WTC11 (cell line): Measurements from ENCODE around the gene COA8. TPM values are rescaled to one million over a fixed set of nuclear protein-coding genes. Genes with fewer than 3 reads are reported as not detected.

ENCODE experiments used
- ATAC-seq: fragments of 200-7000 bp; cut with Tn5 transposase; 2 replicates; pipeline ENCODE4 v1.10.0; 2021; ENCODE audit warnings: mild to moderate bottlenecking, moderate library complexity
- CTCF ChIA-PET: fragments of 300-600 bp; sonication (Branson Sonifier 250); formaldehyde crosslinking; loops from one replicate; lab custom pipeline; 2021; ENCODE audit warnings: antibody characterized with exemption; lab: Charles Lee
- POLR2A ChIA-PET: fragments of 350-600 bp; sonication (Branson Sonifier 250); formaldehyde crosslinking; loops from one replicate; lab custom pipeline; 2021; ENCODE audit warnings: antibody characterized with exemption; lab: Charles Lee
- DNase-seq: peaks from one replicate; pipeline ENCODE4 v3.0.0; 2021; ENCODE audit warnings: low spot score
- H3K27ac Mint-ChIP-seq: 2 replicates; pipeline ENCODE4 v1.8.0; 2021; ENCODE audit warnings: mixed read lengths
- H3K27me3 Mint-ChIP-seq: 2 replicates; pipeline ENCODE4 v1.8.0; 2021; ENCODE audit warnings: low read depth, mild to moderate bottlenecking, moderate library complexity, mixed read lengths
- H3K36me3 Mint-ChIP-seq: 2 replicates; pipeline ENCODE4 v1.8.0; 2021; ENCODE audit warnings: mixed read lengths
- H3K4me1 Mint-ChIP-seq: 2 replicates; pipeline ENCODE4 v1.8.0; 2022; ENCODE audit warnings: mixed read lengths
- H3K4me3 Mint-ChIP-seq: 2 replicates; pipeline ENCODE4 v1.8.0; 2021; ENCODE audit warnings: mild to moderate bottlenecking, moderate library complexity, mixed read lengths
- H3K9me3 Mint-ChIP-seq: 2 replicates; pipeline ENCODE4 v1.8.0; 2021; ENCODE audit warnings: mixed read lengths
- AFF4 ChIP-seq: sonication (generic); formaldehyde crosslinking; IDR thresholded peaks from 2 replicates; pipeline ENCODE4 v1.8.1; 2023; ENCODE audit warnings: mild to moderate bottlenecking, missing genetic modification reagents, borderline replicate concordance
- CREM ChIP-seq: sonication (generic); formaldehyde crosslinking; IDR thresholded peaks from 2 replicates; pipeline ENCODE4 v1.8.1; 2022; ENCODE audit warnings: mild to moderate bottlenecking, missing genetic modification reagents, moderate library complexity
- FOXJ3 ChIP-seq: sonication (generic); formaldehyde crosslinking; IDR thresholded peaks from 2 replicates; pipeline ENCODE4 v1.9.0; 2021; ENCODE audit warnings: missing genetic modification reagents, mild to moderate bottlenecking, borderline replicate concordance
- FOXK1 ChIP-seq: sonication (generic); formaldehyde crosslinking; IDR thresholded peaks from 2 replicates; pipeline ENCODE4 v1.8.0; 2022; ENCODE audit warnings: mild to moderate bottlenecking, moderate library complexity, missing genetic modification reagents
- FOXP1 ChIP-seq: sonication (generic); formaldehyde crosslinking; IDR thresholded peaks from 2 replicates; pipeline ENCODE4 v1.8.0; 2022; ENCODE audit warnings: missing genetic modification reagents, mild to moderate bottlenecking, moderate library complexity, borderline replicate concordance
- GABPB1 ChIP-seq: sonication (generic); formaldehyde crosslinking; IDR thresholded peaks from 2 replicates; pipeline ENCODE4 v1.8.1; 2023; ENCODE audit warnings: mild to moderate bottlenecking, missing genetic modification reagents
- KAT7 ChIP-seq: sonication (generic); formaldehyde crosslinking; IDR thresholded peaks from 2 replicates; pipeline ENCODE4 v1.8.1; 2023; ENCODE audit warnings: missing genetic modification reagents, mild to moderate bottlenecking, borderline replicate concordance
- MAX ChIP-seq: sonication (generic); formaldehyde crosslinking; IDR thresholded peaks from 2 replicates; pipeline ENCODE4 v1.8.0; 2022; ENCODE audit warnings: mild to moderate bottlenecking, missing genetic modification reagents
- NFATC4 ChIP-seq: fragments of 250-450 bp; sonication (Bioruptor Pico); IDR thresholded peaks from 2 replicates; pipeline ENCODE4 v1.9.0; 2021; ENCODE audit warnings: mild to moderate bottlenecking
- OVOL2 ChIP-seq: fragments of 250-450 bp; sonication (Bioruptor Pico); IDR thresholded peaks from 2 replicates; pipeline ENCODE4 v1.9.0; 2021; ENCODE audit warnings: mild to moderate bottlenecking, borderline replicate concordance
- PRDM15 ChIP-seq: sonication (generic); formaldehyde crosslinking; IDR thresholded peaks from 2 replicates; pipeline ENCODE4 v1.8.0; 2022; ENCODE audit warnings: missing genetic modification reagents
- RELA ChIP-seq: sonication (generic); formaldehyde crosslinking; IDR thresholded peaks from 2 replicates; pipeline ENCODE4 v1.8.1; 2022; ENCODE audit warnings: missing genetic modification reagents, mild to moderate bottlenecking, borderline replicate concordance
- SOX15 ChIP-seq: fragments of 250-450 bp; sonication (Bioruptor Pico); IDR thresholded peaks from 2 replicates; pipeline ENCODE4 v1.9.0; 2021; ENCODE audit warnings: mild to moderate bottlenecking
- SP1 ChIP-seq: sonication (generic); formaldehyde crosslinking; conservative IDR thresholded peaks from 2 replicates; pipeline ENCODE4 v1.8.1; 2022; ENCODE audit warnings: missing genetic modification reagents
- USF1 ChIP-seq: sonication (generic); formaldehyde crosslinking; IDR thresholded peaks from 2 replicates; pipeline ENCODE4 v1.8.0; 2022; ENCODE audit warnings: mild to moderate bottlenecking, missing genetic modification reagents
- ZBTB21 ChIP-seq: sonication (generic); formaldehyde crosslinking; IDR thresholded peaks from 2 replicates; pipeline ENCODE4 v1.8.1; 2023; ENCODE audit warnings: mild to moderate bottlenecking, missing genetic modification reagents, borderline replicate concordance
- ZNF138 ChIP-seq: sonication (generic); formaldehyde crosslinking; conservative IDR thresholded peaks from 2 replicates; pipeline ENCODE4 v1.8.1; 2022; ENCODE audit warnings: mild to moderate bottlenecking, moderate library complexity, missing genetic modification reagents
- total RNA-seq: library from RNA; stranded (reverse); gene quantifications from 3 replicates; pipeline ENCODE4 v1.2.3, GENCODE V29; 2021
- TF ChIP-seq, protein P1 (sequence below): sonication (generic); formaldehyde crosslinking; IDR thresholded peaks from 2 replicates; pipeline ENCODE4 v1.8.1; 2023; ENCODE audit warnings: mild to moderate bottlenecking, missing genetic modification reagents, moderate library complexity
- TF ChIP-seq, protein P2 (sequence below): sonication (generic); formaldehyde crosslinking; IDR thresholded peaks from 2 replicates; pipeline ENCODE4 v1.8.0; 2022; ENCODE audit warnings: mild to moderate bottlenecking, missing genetic modification reagents
- TF ChIP-seq, protein P3 (sequence below): fragments of 250-450 bp; sonication (Bioruptor Pico); IDR thresholded peaks from 2 replicates; pipeline ENCODE4 v1.9.0; 2021; ENCODE audit warnings: mild to moderate bottlenecking

Gene COA8
- total RNA-seq, 1 experiment from 2014 or later = 36.4 TPM

- TF ChIP-seq USF1 (CRISPR knock-in tag) (no peak), OVOL2 (no peak), MAX (CRISPR knock-in tag) (no peak)
Observed at GRCh38 chr14:103528146-103528586, 34.6 kb upstream of the COA8 start (continued).

- Mint-ChIP-seq H3K4me3 (peak within 1 kb of the TSS; percentile 93), H3K9me3 (no peaks in the 10 kb centered on the region), H3K4me1 (peaks cover 15% of the 10 kb centered on the region), H3K27me3 (peaks cover 21% of the 10 kb centered on the region), H3K27ac (peak within 1 kb of the TSS; percentile 96), H3K36me3 (no peaks in the 10 kb centered on the region)
- TF ChIP-seq SOX15 (CRISPR knock-in tag) = no peak
- TF ChIP-seq, protein P1, sequence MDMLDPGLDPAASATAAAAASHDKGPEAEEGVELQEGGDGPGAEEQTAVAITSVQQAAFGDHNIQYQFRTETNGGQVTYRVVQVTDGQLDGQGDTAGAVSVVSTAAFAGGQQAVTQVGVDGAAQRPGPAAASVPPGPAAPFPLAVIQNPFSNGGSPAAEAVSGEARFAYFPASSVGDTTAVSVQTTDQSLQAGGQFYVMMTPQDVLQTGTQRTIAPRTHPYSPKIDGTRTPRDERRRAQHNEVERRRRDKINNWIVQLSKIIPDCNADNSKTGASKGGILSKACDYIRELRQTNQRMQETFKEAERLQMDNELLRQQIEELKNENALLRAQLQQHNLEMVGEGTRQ (CRISPR knock-in tag) = peak; percentile 69
- TF ChIP-seq FOXJ3 (CRISPR knock-in tag) = no peak
- TF ChIP-seq ZNF138 (CRISPR knock-in tag) = no peak
- no peak for TF ChIP-seq AFF4
- peak; percentile 65; the same call in 1 of the 2 replicates for TF ChIP-seq GABPB1 (CRISPR knock-in tag)
- TF ChIP-seq RELA (CRISPR knock-in tag) = 0 out of 2 replicates have a peak, but pooled peaks have one; percentile 23
- TF ChIP-seq NFATC4 (CRISPR knock-in tag) = no peak
- no peak for TF ChIP-seq PRDM15 (CRISPR knock-in tag)
- TF ChIP-seq, protein P2, sequence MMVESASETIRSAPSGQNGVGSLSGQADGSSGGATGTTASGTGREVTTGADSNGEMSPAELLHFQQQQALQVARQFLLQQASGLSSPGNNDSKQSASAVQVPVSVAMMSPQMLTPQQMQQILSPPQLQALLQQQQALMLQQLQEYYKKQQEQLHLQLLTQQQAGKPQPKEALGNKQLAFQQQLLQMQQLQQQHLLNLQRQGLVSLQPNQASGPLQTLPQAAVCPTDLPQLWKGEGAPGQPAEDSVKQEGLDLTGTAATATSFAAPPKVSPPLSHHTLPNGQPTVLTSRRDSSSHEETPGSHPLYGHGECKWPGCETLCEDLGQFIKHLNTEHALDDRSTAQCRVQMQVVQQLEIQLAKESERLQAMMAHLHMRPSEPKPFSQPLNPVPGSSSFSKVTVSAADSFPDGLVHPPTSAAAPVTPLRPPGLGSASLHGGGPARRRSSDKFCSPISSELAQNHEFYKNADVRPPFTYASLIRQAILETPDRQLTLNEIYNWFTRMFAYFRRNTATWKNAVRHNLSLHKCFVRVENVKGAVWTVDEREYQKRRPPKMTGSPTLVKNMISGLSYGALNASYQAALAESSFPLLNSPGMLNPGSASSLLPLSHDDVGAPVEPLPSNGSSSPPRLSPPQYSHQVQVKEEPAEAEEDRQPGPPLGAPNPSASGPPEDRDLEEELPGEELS = peak; percentile 83
- TF ChIP-seq FOXP1 (CRISPR knock-in tag) = peak; percentile 36; the same call in 1 of the 2 replicates
- peak; percentile 55; the same call in 1 of the 2 replicates for TF ChIP-seq KAT7 (CRISPR knock-in tag)
- TF ChIP-seq CREM (CRISPR knock-in tag) = peak; percentile 91
- no peak for TF ChIP-seq ZBTB21 (CRISPR knock-in tag)
- peak; percentile 77; the same call in 1 of the 2 replicates for TF ChIP-seq MAX (CRISPR knock-in tag)
- peak; percentile 92 for TF ChIP-seq FOXK1 (CRISPR knock-in tag)
- TF ChIP-seq, protein P3, sequence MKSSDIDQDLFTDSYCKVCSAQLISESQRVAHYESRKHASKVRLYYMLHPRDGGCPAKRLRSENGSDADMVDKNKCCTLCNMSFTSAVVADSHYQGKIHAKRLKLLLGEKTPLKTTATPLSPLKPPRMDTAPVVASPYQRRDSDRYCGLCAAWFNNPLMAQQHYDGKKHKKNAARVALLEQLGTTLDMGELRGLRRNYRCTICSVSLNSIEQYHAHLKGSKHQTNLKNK (CRISPR knock-in tag) = no peak
- peak; percentile 60 for TF ChIP-seq SP1 (CRISPR knock-in tag)
- ATAC-seq (peak; percentile 64), DNase-seq (peak; percentile 73)
- ChIA-PET POLR2A (interaction anchor here (1.1 to 1.4 kb wide), 2 partner anchors 8 to 14 kb away, joined by 4 read pairs; no protein-coding TSS in a partner anchor), CTCF (interaction anchor here (0.6 to 5.8 kb wide), 9 partner anchors 8 to 424 kb away, joined by 3 to 46 read pairs (median 6); no protein-coding TSS in a partner anchor)
Observed at GRCh38 chr14:103528587-103529382, 34.0 kb upstream of the COA8 start, which contains the start of gene TRMT61A. TRMT61A (plus strand) TSS chr14:103529196; CDS start chr14:103529979, 783 bp downstream.
